OCI-LY7 (cell line): ENCODE data around the gene CSH1.
A peak's percentile ranks its signal among the peaks of the same experiment; 100 is the strongest.
"Not testable (repeated sequence)": the region's sequence is repeated elsewhere in the genome, so short reads cannot be mapped to it uniquely, and the experiment has no call there.

Experiments used
- CTCF ChIP-seq: fragments of 200-600 bp; sonication (generic); conservative IDR thresholded peaks from 2 replicates; pipeline ENCODE4 v1.5.1; 2014; ENCODE audit warnings: mild to moderate bottlenecking, antibody characterized with exemption, low read length, moderate library complexity, mixed read lengths
- EZH2phosphoT487 ChIP-seq: fragments of 200-600 bp; sonication (generic); IDR thresholded peaks from 2 replicates; pipeline ENCODE4 v1.6.1; 2018; ENCODE audit warnings: low read depth, borderline replicate concordance, mild to moderate bottlenecking, mixed run types, antibody characterized with exemption, low read length, moderate library complexity, mixed read lengths

GRCh38 chr17:63889026-63889848 is 7.1 kb downstream of the CSH1 start:
- TF ChIP-seq CTCF: peak; percentile 66
- not testable (repeated sequence) for TF ChIP-seq EZH2phosphoT487
